ENCODE data around the gene NUDT4. TPM values are rescaled to one million over a fixed set of nuclear protein-coding genes. Genes with fewer than 3 reads are reported as not detected.

The NUDT4 gene
- total RNA-seq, 1 experiment from 2014 or later, result 56.5 TPM

GRCh38 chr12:93380480-93381121 is 2.9 kb downstream of the NUDT4 start:
- DNase-seq (ENCODE audit: low spot score), result no peak
- Mint-ChIP-seq H3K9me3 (no peaks in the 10 kb centered on the region), H3K27me3 (ENCODE audit: low read depth) (no peaks in the 10 kb centered on the region), H3K4me3 (peak overlapping the region; percentile 99), H3K4me1 (peaks cover 49% of the 10 kb centered on the region), H3K27ac (no peak overlapping the region), H3K36me3 (peaks cover 7% of the 10 kb centered on the region; the same call in 1 of the 2 replicates)
- POLR2A ChIA-PET, result no interaction called here
- TF ChIP-seq, protein P1, sequence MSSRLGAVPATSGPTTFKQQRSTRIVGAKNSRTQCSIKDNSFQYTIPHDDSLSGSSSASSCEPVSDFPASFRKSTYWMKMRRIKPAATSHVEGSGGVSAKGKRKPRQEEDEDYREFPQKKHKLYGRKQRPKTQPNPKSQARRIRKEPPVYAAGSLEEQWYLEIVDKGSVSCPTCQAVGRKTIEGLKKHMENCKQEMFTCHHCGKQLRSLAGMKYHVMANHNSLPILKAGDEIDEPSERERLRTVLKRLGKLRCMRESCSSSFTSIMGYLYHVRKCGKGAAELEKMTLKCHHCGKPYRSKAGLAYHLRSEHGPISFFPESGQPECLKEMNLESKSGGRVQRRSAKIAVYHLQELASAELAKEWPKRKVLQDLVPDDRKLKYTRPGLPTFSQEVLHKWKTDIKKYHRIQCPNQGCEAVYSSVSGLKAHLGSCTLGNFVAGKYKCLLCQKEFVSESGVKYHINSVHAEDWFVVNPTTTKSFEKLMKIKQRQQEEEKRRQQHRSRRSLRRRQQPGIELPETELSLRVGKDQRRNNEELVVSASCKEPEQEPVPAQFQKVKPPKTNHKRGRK (CRISPR knock-in tag; IDR thresholded peaks at IDR 0.05; ENCODE audit: borderline replicate concordance), result no peak
- TF ChIP-seq ARID4B (CRISPR knock-in tag; IDR thresholded peaks at IDR 0.05; ENCODE audit: borderline replicate concordance) (no peak), SOX15 (CRISPR knock-in tag; IDR thresholded peaks at IDR 0.05) (no peak), RORB (CRISPR knock-in tag; IDR thresholded peaks at IDR 0.05) (no peak), ZNF121 (CRISPR knock-in tag; IDR thresholded peaks at IDR 0.05) (no peak), NR3C1 (CRISPR knock-in tag; conservative IDR thresholded peaks at IDR 0.05; ENCODE audit: low read depth) (no peak), FOXP1 (CRISPR knock-in tag; IDR thresholded peaks at IDR 0.05; ENCODE audit: borderline replicate concordance) (no peak), CDX4 (CRISPR knock-in tag; IDR thresholded peaks at IDR 0.05; ENCODE audit: borderline replicate concordance) (no peak)
- TF ChIP-seq, protein P2, sequence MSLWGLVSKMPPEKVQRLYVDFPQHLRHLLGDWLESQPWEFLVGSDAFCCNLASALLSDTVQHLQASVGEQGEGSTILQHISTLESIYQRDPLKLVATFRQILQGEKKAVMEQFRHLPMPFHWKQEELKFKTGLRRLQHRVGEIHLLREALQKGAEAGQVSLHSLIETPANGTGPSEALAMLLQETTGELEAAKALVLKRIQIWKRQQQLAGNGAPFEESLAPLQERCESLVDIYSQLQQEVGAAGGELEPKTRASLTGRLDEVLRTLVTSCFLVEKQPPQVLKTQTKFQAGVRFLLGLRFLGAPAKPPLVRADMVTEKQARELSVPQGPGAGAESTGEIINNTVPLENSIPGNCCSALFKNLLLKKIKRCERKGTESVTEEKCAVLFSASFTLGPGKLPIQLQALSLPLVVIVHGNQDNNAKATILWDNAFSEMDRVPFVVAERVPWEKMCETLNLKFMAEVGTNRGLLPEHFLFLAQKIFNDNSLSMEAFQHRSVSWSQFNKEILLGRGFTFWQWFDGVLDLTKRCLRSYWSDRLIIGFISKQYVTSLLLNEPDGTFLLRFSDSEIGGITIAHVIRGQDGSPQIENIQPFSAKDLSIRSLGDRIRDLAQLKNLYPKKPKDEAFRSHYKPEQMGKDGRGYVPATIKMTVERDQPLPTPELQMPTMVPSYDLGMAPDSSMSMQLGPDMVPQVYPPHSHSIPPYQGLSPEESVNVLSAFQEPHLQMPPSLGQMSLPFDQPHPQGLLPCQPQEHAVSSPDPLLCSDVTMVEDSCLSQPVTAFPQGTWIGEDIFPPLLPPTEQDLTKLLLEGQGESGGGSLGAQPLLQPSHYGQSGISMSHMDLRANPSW (CRISPR knock-in tag; conservative IDR thresholded peaks at IDR 0.05; ENCODE audit: low read depth), result no peak
- ATAC-seq, result no peak
- CTCF ChIA-PET, result interaction anchor here (0.5 to 1.6 kb wide), 8 partner anchors 11 to 393 kb away, joined by 3 to 9 read pairs (median 4); no protein-coding TSS in a partner anchor

DNA sequence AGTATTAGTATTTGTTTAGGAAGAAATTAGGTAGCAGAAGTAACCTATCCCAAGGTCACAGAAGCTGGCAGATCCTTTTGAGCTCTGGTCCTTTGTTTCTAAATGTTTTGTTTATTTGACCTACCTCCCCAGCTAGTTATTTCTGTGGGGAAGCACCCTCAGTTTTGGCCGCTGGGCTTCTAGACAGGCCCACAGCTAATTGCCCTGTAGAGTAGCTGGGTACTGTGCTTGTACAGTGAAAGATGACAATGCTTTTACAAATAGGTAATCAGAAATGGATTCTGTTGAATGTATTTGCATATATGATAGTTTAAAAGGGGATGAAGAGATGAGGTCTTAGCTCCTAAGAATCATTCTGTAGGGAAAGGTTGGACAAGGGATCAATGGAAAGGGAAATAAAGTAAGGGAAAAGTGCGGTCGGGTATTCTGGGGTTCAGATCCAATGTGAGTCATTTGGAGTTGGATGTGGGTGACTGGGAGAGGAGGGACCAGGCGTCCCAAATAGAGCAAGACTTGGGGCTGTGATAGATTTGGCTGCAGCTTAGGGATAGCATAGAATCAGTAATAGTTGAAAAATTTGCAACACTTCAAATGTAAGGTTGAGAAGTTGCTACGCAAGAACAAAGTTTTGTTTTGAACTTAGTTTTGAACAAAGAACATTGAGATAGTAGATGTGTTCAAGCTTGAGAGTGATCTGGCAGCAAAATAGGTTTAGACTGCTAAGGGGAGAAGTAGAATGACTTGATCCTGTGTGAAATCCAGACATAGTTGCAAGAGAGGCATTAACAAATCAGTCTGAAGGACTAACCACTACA is 3.6 kb downstream of the NUDT4 start:
- Mint-ChIP-seq H3K9me3 (no peaks in the 10 kb centered on the region), H3K27ac (peak overlapping the region; percentile 55), H3K4me3 (peak overlapping the region; percentile 99), H3K27me3 (ENCODE audit: low read depth) (no peaks in the 10 kb centered on the region), H3K4me1 (peaks cover 41% of the 10 kb centered on the region), H3K36me3 (peaks cover 7% of the 10 kb centered on the region; the same call in 1 of the 2 replicates)
- no peak for ATAC-seq
- DNase-seq (ENCODE audit: low spot score), result no peak
- CTCF ChIA-PET, result interaction anchor here (1.0 to 1.6 kb wide), 5 partner anchors 10 to 394 kb away, joined by 3 to 9 read pairs (median 4); no protein-coding TSS in a partner anchor
- POLR2A ChIA-PET, result no interaction called here
- no peak for TF ChIP-seq RELA (CRISPR knock-in tag; IDR thresholded peaks at IDR 0.05; ENCODE audit: borderline replicate concordance)
- TF ChIP-seq, protein P3, sequence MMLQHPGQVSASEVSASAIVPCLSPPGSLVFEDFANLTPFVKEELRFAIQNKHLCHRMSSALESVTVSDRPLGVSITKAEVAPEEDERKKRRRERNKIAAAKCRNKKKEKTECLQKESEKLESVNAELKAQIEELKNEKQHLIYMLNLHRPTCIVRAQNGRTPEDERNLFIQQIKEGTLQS (CRISPR knock-in tag; conservative IDR thresholded peaks at IDR 0.05), result no peak
- TF ChIP-seq AR (CRISPR knock-in tag; IDR thresholded peaks at IDR 0.05), result no peak
- no peak for TF ChIP-seq ZNF396 (CRISPR knock-in tag; IDR thresholded peaks at IDR 0.05; ENCODE audit: borderline replicate concordance)
- TF ChIP-seq, protein P4, sequence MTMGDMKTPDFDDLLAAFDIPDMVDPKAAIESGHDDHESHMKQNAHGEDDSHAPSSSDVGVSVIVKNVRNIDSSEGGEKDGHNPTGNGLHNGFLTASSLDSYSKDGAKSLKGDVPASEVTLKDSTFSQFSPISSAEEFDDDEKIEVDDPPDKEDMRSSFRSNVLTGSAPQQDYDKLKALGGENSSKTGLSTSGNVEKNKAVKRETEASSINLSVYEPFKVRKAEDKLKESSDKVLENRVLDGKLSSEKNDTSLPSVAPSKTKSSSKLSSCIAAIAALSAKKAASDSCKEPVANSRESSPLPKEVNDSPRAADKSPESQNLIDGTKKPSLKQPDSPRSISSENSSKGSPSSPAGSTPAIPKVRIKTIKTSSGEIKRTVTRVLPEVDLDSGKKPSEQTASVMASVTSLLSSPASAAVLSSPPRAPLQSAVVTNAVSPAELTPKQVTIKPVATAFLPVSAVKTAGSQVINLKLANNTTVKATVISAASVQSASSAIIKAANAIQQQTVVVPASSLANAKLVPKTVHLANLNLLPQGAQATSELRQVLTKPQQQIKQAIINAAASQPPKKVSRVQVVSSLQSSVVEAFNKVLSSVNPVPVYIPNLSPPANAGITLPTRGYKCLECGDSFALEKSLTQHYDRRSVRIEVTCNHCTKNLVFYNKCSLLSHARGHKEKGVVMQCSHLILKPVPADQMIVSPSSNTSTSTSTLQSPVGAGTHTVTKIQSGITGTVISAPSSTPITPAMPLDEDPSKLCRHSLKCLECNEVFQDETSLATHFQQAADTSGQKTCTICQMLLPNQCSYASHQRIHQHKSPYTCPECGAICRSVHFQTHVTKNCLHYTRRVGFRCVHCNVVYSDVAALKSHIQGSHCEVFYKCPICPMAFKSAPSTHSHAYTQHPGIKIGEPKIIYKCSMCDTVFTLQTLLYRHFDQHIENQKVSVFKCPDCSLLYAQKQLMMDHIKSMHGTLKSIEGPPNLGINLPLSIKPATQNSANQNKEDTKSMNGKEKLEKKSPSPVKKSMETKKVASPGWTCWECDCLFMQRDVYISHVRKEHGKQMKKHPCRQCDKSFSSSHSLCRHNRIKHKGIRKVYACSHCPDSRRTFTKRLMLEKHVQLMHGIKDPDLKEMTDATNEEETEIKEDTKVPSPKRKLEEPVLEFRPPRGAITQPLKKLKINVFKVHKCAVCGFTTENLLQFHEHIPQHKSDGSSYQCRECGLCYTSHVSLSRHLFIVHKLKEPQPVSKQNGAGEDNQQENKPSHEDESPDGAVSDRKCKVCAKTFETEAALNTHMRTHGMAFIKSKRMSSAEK (CRISPR knock-in tag; IDR thresholded peaks at IDR 0.05; ENCODE audit: borderline replicate concordance), result no peak
